Esophagus squamous epithelium (tissue), 5 donors: ENCODE measurements around the gene ARHGEF28. TPM values are rescaled to one million over a fixed set of nuclear protein-coding genes. Genes with fewer than 3 reads are reported as not detected.

Experiments used
- DNase-seq: peaks from one replicate; lab custom pipeline; 2025; lab: John Stamatoyannopoulos, UW
- H3K27ac ChIP-seq, 4 donors: fragments of 200-600 bp; sonication (generic); one replicate each; pipeline ENCODE4 v1.5.1; 2016 to 2019; ENCODE audit warnings: mild to moderate bottlenecking in 1 of 4
- H3K27me3 ChIP-seq, 4 donors: fragments of 200-600 bp; sonication (generic); 1 replicate in 3 of 4; 2 replicates in 1 of 4; pipeline versions ENCODE4 v1.5.1 to v1.6.0; 2017 to 2021; ENCODE audit warnings: antibody characterized with exemption in 1 of 4
- H3K36me3 ChIP-seq, 3 donors: fragments of 200-600 bp; sonication (generic); one replicate each; pipeline ENCODE4 v1.5.1; 2016 to 2019
- H3K4me1 ChIP-seq, 3 donors: fragments of 200-600 bp; sonication (generic); one replicate each; pipeline ENCODE4 v1.5.1; 2017 to 2019
- H3K4me3 ChIP-seq, 4 donors: fragments of 200-600 bp; sonication (generic); 1 replicate in 3 of 4; 2 replicates in 1 of 4; pipeline ENCODE4 v1.5.1; 2016 to 2019; ENCODE audit warnings: mild to moderate bottlenecking in 2 of 4, moderate library complexity in 1 of 4
- H3K9me3 ChIP-seq, 3 donors: fragments of 200-600 bp; sonication (generic); one replicate each; pipeline ENCODE4 v1.5.1; 2016 to 2019
- POLR2A ChIP-seq, 4 donors: fragments of 450-650 bp; IDR thresholded peaks; one replicate each; pipeline ENCODE4 v1.6.1; 2017; ENCODE audit warnings: antibody characterized with exemption in 4 of 4, mild to moderate bottlenecking in 4 of 4, moderate library complexity in 3 of 4
- WGBS, 2 donors: methylation state at CpG; one replicate each; pipeline ENCODE4 v1.1.5; 2018; 5-methylcytosine and 5-hydroxymethylcytosine counted together
- intact Hi-C: fragments of 100-400 bp; cut with DNase I; formaldehyde crosslinking; loops from one replicate; pipeline ENCODE4 v1.15.0; 2022
- total RNA-seq, 4 donors: library from RNA; depleted of rRNA; stranded (reverse); fragments of >200 nt; gene quantifications; one replicate each; pipeline ENCODE4 v1.1.0, GENCODE V29; 2016
- TF ChIP-seq, protein P1 (sequence below), 6 experiments: fragments of 450-650 bp in 4 of 6; fragments of 200-600 bp in 2 of 6; sonication (generic) in 2 of 6; IDR thresholded peaks; one replicate each; pipeline ENCODE4 v1.5.1; 2016 to 2019; ENCODE audit warnings: antibody characterized with exemption in 6 of 6, mild to moderate bottlenecking in 4 of 6, moderate library complexity in 4 of 6
- donor health status: DM: yes; HTN: yes; CAD: no.

ARHGEF28 gene
- total RNA-seq, 4 donors from 2014 or later: 9.2 to 34.3 (median 12.7) TPM

DNA sequence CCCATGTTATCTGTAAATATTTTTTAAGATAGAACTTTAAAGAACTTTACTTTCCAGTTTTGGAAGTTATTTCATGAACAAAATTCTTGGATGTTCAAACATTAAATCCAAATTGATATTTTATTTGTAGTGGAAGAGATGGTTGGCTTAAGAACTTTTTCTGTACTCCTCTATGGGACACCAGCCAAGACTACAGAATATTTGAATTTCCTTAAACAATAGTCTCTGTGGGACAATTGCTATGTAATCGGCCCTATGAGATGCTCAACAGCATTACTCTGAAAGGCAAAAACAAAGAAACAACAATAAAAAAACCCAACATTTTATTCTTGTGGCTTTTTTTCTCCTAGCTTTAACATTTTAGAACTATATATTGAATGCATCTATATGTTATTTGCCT, 289.3 kb downstream of the ARHGEF28 start:
- Histone ChIP-seq H3K4me1 (peaks cover 0 to 20% (median 5%) of the 10 kb centered on the region in 3 donors), H3K27ac (no peak overlapping the region), H3K9me3 (no peaks in the 10 kb centered on the region), H3K36me3 (peaks cover 0 to 34% (median 0%) of the 10 kb centered on the region in 3 donors), H3K4me3 (no peak overlapping the region), H3K27me3 (no peaks in the 10 kb centered on the region)
- TF ChIP-seq POLR2A (IDR thresholded peaks at IDR 0.05): no peak
- TF ChIP-seq, protein P1, sequence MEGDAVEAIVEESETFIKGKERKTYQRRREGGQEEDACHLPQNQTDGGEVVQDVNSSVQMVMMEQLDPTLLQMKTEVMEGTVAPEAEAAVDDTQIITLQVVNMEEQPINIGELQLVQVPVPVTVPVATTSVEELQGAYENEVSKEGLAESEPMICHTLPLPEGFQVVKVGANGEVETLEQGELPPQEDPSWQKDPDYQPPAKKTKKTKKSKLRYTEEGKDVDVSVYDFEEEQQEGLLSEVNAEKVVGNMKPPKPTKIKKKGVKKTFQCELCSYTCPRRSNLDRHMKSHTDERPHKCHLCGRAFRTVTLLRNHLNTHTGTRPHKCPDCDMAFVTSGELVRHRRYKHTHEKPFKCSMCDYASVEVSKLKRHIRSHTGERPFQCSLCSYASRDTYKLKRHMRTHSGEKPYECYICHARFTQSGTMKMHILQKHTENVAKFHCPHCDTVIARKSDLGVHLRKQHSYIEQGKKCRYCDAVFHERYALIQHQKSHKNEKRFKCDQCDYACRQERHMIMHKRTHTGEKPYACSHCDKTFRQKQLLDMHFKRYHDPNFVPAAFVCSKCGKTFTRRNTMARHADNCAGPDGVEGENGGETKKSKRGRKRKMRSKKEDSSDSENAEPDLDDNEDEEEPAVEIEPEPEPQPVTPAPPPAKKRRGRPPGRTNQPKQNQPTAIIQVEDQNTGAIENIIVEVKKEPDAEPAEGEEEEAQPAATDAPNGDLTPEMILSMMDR (IDR thresholded peaks at IDR 0.05): no peak
- WGBS, 2 donors: 78 to 84% methylated on average over 1 of the region's 1 CpG
- no peak for DNase-seq
- intact Hi-C loops: no loop called here

- no peaks in the 10 kb centered on the region for H3K9me3 ChIP-seq
- 27 to 36% methylated on average over 3 of the region's 3 CpGs for WGBS, 2 donors
- no peak for DNase-seq
- TF ChIP-seq, protein P1 (IDR thresholded peaks at IDR 0.05): no peak
- TF ChIP-seq POLR2A (IDR thresholded peaks at IDR 0.05): no peak
- peaks cover 0 to 18% (median 0%) of the 10 kb centered on the region in 3 donors for H3K36me3 ChIP-seq
- intact Hi-C loops: no loop called here
- peaks cover 0 to 30% (median 5%) of the 10 kb centered on the region in 3 donors for H3K4me1 ChIP-seq
- H3K27me3 ChIP-seq: no peaks in the 10 kb centered on the region
- H3K4me3 ChIP-seq: no peak overlapping the region
- H3K27ac ChIP-seq: no peak overlapping the region
These were observed 291.4 kb downstream of the ARHGEF28 start for GRCh38 chr5:73917433-73917832.

DNA sequence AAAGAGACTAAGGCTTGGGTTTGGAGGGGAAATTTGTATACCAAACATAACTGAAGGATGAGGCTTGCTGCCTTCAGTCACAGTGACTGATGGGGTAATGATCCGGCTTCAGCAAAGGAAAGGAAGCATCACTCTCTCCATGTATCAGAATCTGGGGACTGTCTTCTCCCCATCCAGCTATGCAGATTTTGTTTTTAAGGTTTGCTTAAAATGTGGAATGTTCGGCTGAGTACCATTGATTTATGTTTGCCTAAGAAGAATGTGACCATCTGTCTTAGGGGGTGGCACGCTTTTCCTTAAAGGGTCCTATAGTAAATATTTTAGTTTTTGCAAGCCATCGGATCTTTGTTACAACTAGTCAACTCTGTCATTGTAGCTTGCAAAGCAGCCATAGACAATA, 291.9 kb downstream of the ARHGEF28 start:
- peaks cover 0 to 30% (median 5%) of the 10 kb centered on the region in 3 donors for H3K4me1 ChIP-seq
- H3K36me3 ChIP-seq: peaks cover 0 to 15% (median 0%) of the 10 kb centered on the region in 3 donors
- TF ChIP-seq POLR2A (IDR thresholded peaks at IDR 0.05): no peak
- TF ChIP-seq, protein P1 (IDR thresholded peaks at IDR 0.05): no peak
- intact Hi-C loops: no loop called here
- H3K9me3 ChIP-seq: no peaks in the 10 kb centered on the region
- no peak for DNase-seq
- H3K27ac ChIP-seq: no peak overlapping the region
- no peaks in the 10 kb centered on the region for H3K27me3 ChIP-seq
- WGBS, 2 donors: 81 to 86% methylated on average over 4 of the region's 4 CpGs
- H3K4me3 ChIP-seq: no peak overlapping the region

DNA sequence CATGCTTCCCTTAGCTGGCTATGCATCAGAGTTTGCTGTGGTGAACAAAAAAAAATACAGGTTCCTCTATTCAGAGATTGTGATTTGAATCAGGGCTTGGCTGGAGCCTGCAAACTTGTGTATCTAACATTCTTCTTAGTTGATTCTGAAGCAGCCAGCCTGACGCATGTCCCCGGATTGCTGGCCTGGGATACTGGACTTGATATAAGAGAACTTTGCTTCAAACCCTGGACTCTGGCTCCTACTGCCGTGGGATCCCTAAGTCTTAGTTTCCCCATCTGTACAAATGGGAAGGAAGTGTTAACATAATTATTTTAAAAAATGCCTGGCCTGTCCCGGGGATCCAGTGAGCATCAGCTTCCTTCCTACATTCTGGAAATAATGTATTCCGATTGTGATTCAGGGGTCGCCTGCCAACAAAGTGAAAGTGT, 292.8 kb downstream of the ARHGEF28 start:
- H3K4me1 ChIP-seq: peaks cover 0 to 30% (median 5%) of the 10 kb centered on the region in 3 donors
- H3K9me3 ChIP-seq: no peaks in the 10 kb centered on the region
- no peaks in the 10 kb centered on the region for H3K27me3 ChIP-seq
- TF ChIP-seq, protein P1 (IDR thresholded peaks at IDR 0.05): no peak
- no peak for TF ChIP-seq POLR2A (IDR thresholded peaks at IDR 0.05)
- WGBS, 2 donors: 76 to 79% methylated on average over 6 of the region's 6 CpGs
- no peak overlapping the region for H3K4me3 ChIP-seq
- peaks cover 0 to 15% (median 0%) of the 10 kb centered on the region in 3 donors for H3K36me3 ChIP-seq
- intact Hi-C loops: no loop called here
- no peak for DNase-seq
- no peak overlapping the region for H3K27ac ChIP-seq

- intact Hi-C loops: no loop called here
- H3K9me3 ChIP-seq: no peaks in the 10 kb centered on the region
- no peak for TF ChIP-seq POLR2A (IDR thresholded peaks at IDR 0.05)
- TF ChIP-seq, protein P1 (IDR thresholded peaks at IDR 0.05): no peak
These were observed 295.7 kb downstream of the ARHGEF28 start for GRCh38 chr5:73921741-73922140.

More at GRCh38 chr5:73921741-73922140, 295.7 kb downstream of the ARHGEF28 start:
- H3K4me1 ChIP-seq: peaks cover 0 to 30% (median 5%) of the 10 kb centered on the region in 3 donors
- no peaks in the 10 kb centered on the region for H3K27me3 ChIP-seq
- H3K27ac ChIP-seq: no peak overlapping the region
- H3K36me3 ChIP-seq: peaks cover 0 to 15% (median 0%) of the 10 kb centered on the region in 3 donors
- DNase-seq: no peak
- H3K4me3 ChIP-seq: no peak overlapping the region
- 36 to 45% methylated on average over 3 of the region's 3 CpGs for WGBS, 2 donors
